CD4-positive, alpha-beta T cell (primary cell): ENCODE results near the gene GALNT10. TPM values are rescaled to one million over a fixed set of nuclear protein-coding genes. Genes with fewer than 3 reads are reported as not detected.

Experiments used
- ATAC-seq: fragments of 200-7000 bp; cut with Tn5 transposase; one replicate; pipeline ENCODE4 v1.10.0; 2022; ENCODE audit warnings: mild to moderate bottlenecking; ENCODE audit not compliant: poor library complexity
- CTCF ChIA-PET: fragments of 350-600 bp; sonication (Branson Sonifier 250); formaldehyde crosslinking; loops from one replicate; lab custom pipeline; 2021; ENCODE audit warnings: antibody characterized with exemption, inconsistent platforms; lab: Charles Lee
- POLR2A ChIA-PET: fragments of 350-600 bp; sonication (Branson Sonifier 250); formaldehyde crosslinking; loops from one replicate; lab custom pipeline; 2021; ENCODE audit warnings: antibody characterized with exemption, inconsistent platforms; lab: Charles Lee
- DNase-seq, 14 experiments: peaks; one replicate each; pipeline ENCODE4 v3.0.0-alpha.2; 2013 to 2020; ENCODE audit warnings: mixed read lengths in 2 of 14
- H3K27ac ChIP-seq, 2 donors: one replicate each; pipeline versions ENCODE4 v1.5.1 to v1.7.0; 2013; ENCODE audit warnings: low read length in 2 of 2, low read depth in 1 of 2, mild to moderate bottlenecking in 1 of 2
- H3K27me3 ChIP-seq, 2 experiments: 1 replicate in 1 of 2; 2 replicates in 1 of 2; pipeline versions ENCODE4 v1.6.1 to v1.7.0; 2013; ENCODE audit warnings: low read length in 2 of 2, control low read depth in 1 of 2, mild to moderate bottlenecking in 1 of 2, moderate library complexity in 1 of 2; ENCODE audit not compliant: insufficient read depth in 2 of 2, control insufficient read depth in 1 of 2
- H3K36me3 ChIP-seq: one replicate; pipeline ENCODE4 v1.6.1; 2013; ENCODE audit warnings: low read length, control low read depth; ENCODE audit not compliant: insufficient read depth
- H3K4me1 ChIP-seq: one replicate; pipeline ENCODE4 v1.6.1; 2013; ENCODE audit warnings: low read length, control low read depth; ENCODE audit not compliant: insufficient read depth
- H3K4me3 ChIP-seq: one replicate; pipeline ENCODE4 v1.5.1; 2013; ENCODE audit warnings: mild to moderate bottlenecking, low read length, moderate library complexity
- H3K9me3 ChIP-seq, 2 experiments: 1 replicate in 1 of 2; 2 replicates in 1 of 2; pipeline versions ENCODE4 v1.6.1 to v1.7.0; 2013; ENCODE audit warnings: low read length in 2 of 2, mild to moderate bottlenecking in 2 of 2, control low read depth in 1 of 2, moderate library complexity in 1 of 2; ENCODE audit not compliant: control insufficient read depth in 1 of 2, insufficient read depth in 1 of 2
- H3K27ac Mint-ChIP-seq: one replicate; pipeline ENCODE4 v1.8.0; 2020; ENCODE audit warnings: mixed read lengths
- H3K27me3 Mint-ChIP-seq: one replicate; pipeline ENCODE4 v1.8.0; 2021; ENCODE audit warnings: mixed read lengths
- H3K36me3 Mint-ChIP-seq: one replicate; pipeline ENCODE4 v1.8.0; 2021; ENCODE audit warnings: low read depth, mixed read lengths
- H3K4me1 Mint-ChIP-seq: one replicate; pipeline ENCODE4 v1.8.0; 2021; ENCODE audit warnings: low read depth, mixed read lengths
- H3K4me3 Mint-ChIP-seq: one replicate; pipeline ENCODE4 v1.8.0; 2020; ENCODE audit warnings: mild to moderate bottlenecking, mixed read lengths
- H3K9me3 Mint-ChIP-seq: one replicate; pipeline ENCODE4 v1.8.0; 2020; ENCODE audit warnings: mixed read lengths
- intact Hi-C, 2 experiments: fragments of 100-400 bp; cut with DNase I in 1 of 2; cut with micrococcal nuclease in 1 of 2; formaldehyde crosslinking; loops; one replicate each; pipeline versions ENCODE4 v1.15.1 to v1.9.0; 2023 to 2025; cut with DNase I, micrococcal nuclease
- total RNA-seq, 174 experiments: library from RNA in 2 of 174; stranded (reverse) in 2 of 174; gene quantifications; one replicate each; pipeline ENCODE4 v1.2.3 and lab custom pipeline; 2021 to 2026
- TF ChIP-seq, protein P1 (sequence below): fragments of 200-600 bp; IDR thresholded peaks from one replicate; pipeline ENCODE4 v1.8.0; 2022; ENCODE audit warnings: antibody characterized with exemption, mild to moderate bottlenecking

GALNT10 gene
- total RNA-seq, 2 experiments from 2014 or later = 21.7 to 23.0 TPM

- Histone ChIP-seq H3K27ac (no peak overlapping the region), H3K27me3 (no peaks in the 10 kb centered on the region), H3K9me3 (no peaks in the 10 kb centered on the region), H3K36me3 (peaks cover 6% of the 10 kb centered on the region), H3K4me3 (no peak overlapping the region), H3K4me1 (peaks cover 10% of the 10 kb centered on the region)
- Mint-ChIP-seq H3K9me3 (no peaks in the 10 kb centered on the region), H3K36me3 (peaks cover 12% of the 10 kb centered on the region), H3K4me3 (no peak overlapping the region), H3K4me1 (peaks cover 17% of the 10 kb centered on the region), H3K27me3 (no peaks in the 10 kb centered on the region), H3K27ac (no peak overlapping the region)
- DNase-seq = peak in 2 of 14 experiments; percentile 1 to 28
- TF ChIP-seq, protein P1, sequence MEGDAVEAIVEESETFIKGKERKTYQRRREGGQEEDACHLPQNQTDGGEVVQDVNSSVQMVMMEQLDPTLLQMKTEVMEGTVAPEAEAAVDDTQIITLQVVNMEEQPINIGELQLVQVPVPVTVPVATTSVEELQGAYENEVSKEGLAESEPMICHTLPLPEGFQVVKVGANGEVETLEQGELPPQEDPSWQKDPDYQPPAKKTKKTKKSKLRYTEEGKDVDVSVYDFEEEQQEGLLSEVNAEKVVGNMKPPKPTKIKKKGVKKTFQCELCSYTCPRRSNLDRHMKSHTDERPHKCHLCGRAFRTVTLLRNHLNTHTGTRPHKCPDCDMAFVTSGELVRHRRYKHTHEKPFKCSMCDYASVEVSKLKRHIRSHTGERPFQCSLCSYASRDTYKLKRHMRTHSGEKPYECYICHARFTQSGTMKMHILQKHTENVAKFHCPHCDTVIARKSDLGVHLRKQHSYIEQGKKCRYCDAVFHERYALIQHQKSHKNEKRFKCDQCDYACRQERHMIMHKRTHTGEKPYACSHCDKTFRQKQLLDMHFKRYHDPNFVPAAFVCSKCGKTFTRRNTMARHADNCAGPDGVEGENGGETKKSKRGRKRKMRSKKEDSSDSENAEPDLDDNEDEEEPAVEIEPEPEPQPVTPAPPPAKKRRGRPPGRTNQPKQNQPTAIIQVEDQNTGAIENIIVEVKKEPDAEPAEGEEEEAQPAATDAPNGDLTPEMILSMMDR = no peak
- ChIA-PET CTCF (no interaction called here), POLR2A (interaction anchor here (0.6 kb wide), 1 partner anchor 119 kb away, joined by 3 read pairs; no protein-coding TSS in a partner anchor)
- intact Hi-C loops = no loop called here
- ATAC-seq = no peak
These were observed 120.8 kb downstream of the GALNT10 start for GRCh38 chr5:154311362-154311761.

- peaks cover 17% of the 10 kb centered on the region for H3K4me1 Mint-ChIP-seq
- Histone ChIP-seq H3K27me3 (no peaks in the 10 kb centered on the region), H3K9me3 (no peaks in the 10 kb centered on the region), H3K36me3 (peaks cover 6% of the 10 kb centered on the region), H3K4me3 (no peak overlapping the region), H3K27ac (no peak overlapping the region), H3K4me1 (peaks cover 10% of the 10 kb centered on the region)
- intact Hi-C loops = no loop called here
- no peak overlapping the region for H3K27ac Mint-ChIP-seq
- H3K9me3 Mint-ChIP-seq = no peaks in the 10 kb centered on the region
- H3K4me3 Mint-ChIP-seq = no peak overlapping the region
- peaks cover 12% of the 10 kb centered on the region for H3K36me3 Mint-ChIP-seq
- TF ChIP-seq, protein P1 = no peak
- ATAC-seq (no peak), DNase-seq (no peak)
- no peaks in the 10 kb centered on the region for H3K27me3 Mint-ChIP-seq
- ChIA-PET CTCF (no interaction called here), POLR2A (no interaction called here)
These were observed 121.5 kb downstream of the GALNT10 start for GRCh38 chr5:154312000-154312399.

DNA sequence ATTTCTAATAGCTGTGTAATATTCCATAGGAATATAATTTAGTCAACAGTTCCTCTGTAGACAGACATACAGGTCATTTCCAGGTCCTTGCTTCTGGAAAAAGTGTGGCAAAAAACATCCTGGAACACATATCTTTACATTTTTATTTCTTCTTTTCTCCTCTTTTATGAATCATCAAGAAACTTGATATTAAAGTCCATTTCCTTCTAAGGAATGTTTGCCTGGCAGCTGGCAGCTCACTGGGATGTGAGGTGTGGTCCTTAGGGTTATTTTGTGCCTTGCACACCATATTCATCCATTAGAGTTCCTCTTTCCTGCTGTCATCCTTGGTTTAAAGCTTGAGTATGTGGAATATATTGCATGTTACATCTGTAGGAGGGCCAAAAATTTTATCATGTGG, 122.0 kb downstream of the GALNT10 start:
- intact Hi-C loops = no loop called here
- Histone ChIP-seq H3K9me3 (no peaks in the 10 kb centered on the region), H3K4me3 (no peak overlapping the region), H3K36me3 (peaks cover 6% of the 10 kb centered on the region), H3K27ac (no peak overlapping the region), H3K27me3 (no peaks in the 10 kb centered on the region), H3K4me1 (peaks cover 10% of the 10 kb centered on the region)
- peaks cover 12% of the 10 kb centered on the region for H3K36me3 Mint-ChIP-seq
- DNase-seq = no peak
- TF ChIP-seq, protein P1 = no peak
- POLR2A ChIA-PET = no interaction called here
- no peaks in the 10 kb centered on the region for H3K27me3 Mint-ChIP-seq
- no peak overlapping the region for H3K4me3 Mint-ChIP-seq
- H3K9me3 Mint-ChIP-seq = no peaks in the 10 kb centered on the region
- no peak for ATAC-seq
- H3K4me1 Mint-ChIP-seq = peaks cover 17% of the 10 kb centered on the region
- CTCF ChIA-PET = no interaction called here
- H3K27ac Mint-ChIP-seq = no peak overlapping the region
